Osteocyte (in vitro differentiated cells): ENCODE results near the gene RFX7. TPM values are rescaled to one million over a fixed set of nuclear protein-coding genes. Genes with fewer than 3 reads are reported as not detected.

Source experiments
- DNase-seq: peaks from one replicate; pipeline ENCODE4 v3.0.0; 2021; ENCODE audit warnings: mixed read lengths; ENCODE audit not compliant: unreplicated experiment; ENCODE audit errors: extremely low spot score
- H3K27ac Mint-ChIP-seq: one replicate; pipeline ENCODE4 v1.8.0; 2021; ENCODE audit warnings: mild to moderate bottlenecking, mixed read lengths; ENCODE audit not compliant: unreplicated experiment
- H3K27me3 Mint-ChIP-seq: one replicate; pipeline ENCODE4 v1.8.0; 2021; ENCODE audit warnings: mixed read lengths; ENCODE audit not compliant: unreplicated experiment
- H3K36me3 Mint-ChIP-seq: one replicate; pipeline ENCODE4 v1.8.0; 2021; ENCODE audit warnings: mixed read lengths; ENCODE audit not compliant: unreplicated experiment
- H3K4me1 Mint-ChIP-seq: one replicate; pipeline ENCODE4 v1.8.0; 2021; ENCODE audit warnings: mixed read lengths; ENCODE audit not compliant: unreplicated experiment
- H3K4me3 Mint-ChIP-seq: one replicate; pipeline ENCODE4 v1.8.0; 2021; ENCODE audit warnings: mild to moderate bottlenecking, moderate library complexity, mixed read lengths; ENCODE audit not compliant: unreplicated experiment
- H3K9me3 Mint-ChIP-seq: one replicate; pipeline ENCODE4 v1.8.0; 2021; ENCODE audit warnings: mixed read lengths; ENCODE audit not compliant: unreplicated experiment
- total RNA-seq: library from RNA; stranded (reverse); gene quantifications from 2 replicates; pipeline ENCODE4 v1.2.1, GENCODE V29; 2021
- TF ChIP-seq, protein P1 (sequence below): fragments of 200-600 bp; sonication (generic); IDR thresholded peaks from 2 replicates; pipeline ENCODE4 v1.5.0; 2021; ENCODE audit warnings: antibody characterized with exemption, mild to moderate bottlenecking, moderate library complexity

Gene RFX7
- total RNA-seq, 1 donor from 2014 or later: 20.2 TPM

DNA sequence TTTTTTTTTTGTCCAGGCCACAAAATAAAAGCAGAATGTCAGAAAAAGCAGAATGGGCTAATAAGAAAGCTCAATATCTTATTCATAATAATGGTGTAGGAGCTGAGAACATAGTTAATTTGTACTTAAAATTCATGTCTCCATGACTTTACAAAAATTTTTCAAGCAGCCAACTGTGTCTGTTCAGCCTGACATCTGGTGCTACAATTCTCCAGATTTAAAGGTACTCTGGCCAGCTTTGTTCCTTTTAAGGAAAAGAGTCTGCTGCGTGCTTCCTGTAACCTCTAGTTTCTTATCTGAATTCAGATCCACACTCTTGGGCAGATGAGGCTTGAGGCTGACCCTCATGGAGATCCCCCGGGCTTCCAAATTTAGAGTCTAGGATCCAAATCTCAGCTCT, 8.7 kb upstream of the RFX7 start:
- Mint-ChIP-seq H3K36me3 (no peaks in the 10 kb centered on the region), H3K9me3 (no peaks in the 10 kb centered on the region), H3K27ac (no peak overlapping the region), H3K4me1 (peaks cover 5% of the 10 kb centered on the region), H3K27me3 (peaks cover 53% of the 10 kb centered on the region), H3K4me3 (no peak overlapping the region)
- TF ChIP-seq, protein P1, sequence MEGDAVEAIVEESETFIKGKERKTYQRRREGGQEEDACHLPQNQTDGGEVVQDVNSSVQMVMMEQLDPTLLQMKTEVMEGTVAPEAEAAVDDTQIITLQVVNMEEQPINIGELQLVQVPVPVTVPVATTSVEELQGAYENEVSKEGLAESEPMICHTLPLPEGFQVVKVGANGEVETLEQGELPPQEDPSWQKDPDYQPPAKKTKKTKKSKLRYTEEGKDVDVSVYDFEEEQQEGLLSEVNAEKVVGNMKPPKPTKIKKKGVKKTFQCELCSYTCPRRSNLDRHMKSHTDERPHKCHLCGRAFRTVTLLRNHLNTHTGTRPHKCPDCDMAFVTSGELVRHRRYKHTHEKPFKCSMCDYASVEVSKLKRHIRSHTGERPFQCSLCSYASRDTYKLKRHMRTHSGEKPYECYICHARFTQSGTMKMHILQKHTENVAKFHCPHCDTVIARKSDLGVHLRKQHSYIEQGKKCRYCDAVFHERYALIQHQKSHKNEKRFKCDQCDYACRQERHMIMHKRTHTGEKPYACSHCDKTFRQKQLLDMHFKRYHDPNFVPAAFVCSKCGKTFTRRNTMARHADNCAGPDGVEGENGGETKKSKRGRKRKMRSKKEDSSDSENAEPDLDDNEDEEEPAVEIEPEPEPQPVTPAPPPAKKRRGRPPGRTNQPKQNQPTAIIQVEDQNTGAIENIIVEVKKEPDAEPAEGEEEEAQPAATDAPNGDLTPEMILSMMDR: no peak
- DNase-seq: no peak

DNA sequence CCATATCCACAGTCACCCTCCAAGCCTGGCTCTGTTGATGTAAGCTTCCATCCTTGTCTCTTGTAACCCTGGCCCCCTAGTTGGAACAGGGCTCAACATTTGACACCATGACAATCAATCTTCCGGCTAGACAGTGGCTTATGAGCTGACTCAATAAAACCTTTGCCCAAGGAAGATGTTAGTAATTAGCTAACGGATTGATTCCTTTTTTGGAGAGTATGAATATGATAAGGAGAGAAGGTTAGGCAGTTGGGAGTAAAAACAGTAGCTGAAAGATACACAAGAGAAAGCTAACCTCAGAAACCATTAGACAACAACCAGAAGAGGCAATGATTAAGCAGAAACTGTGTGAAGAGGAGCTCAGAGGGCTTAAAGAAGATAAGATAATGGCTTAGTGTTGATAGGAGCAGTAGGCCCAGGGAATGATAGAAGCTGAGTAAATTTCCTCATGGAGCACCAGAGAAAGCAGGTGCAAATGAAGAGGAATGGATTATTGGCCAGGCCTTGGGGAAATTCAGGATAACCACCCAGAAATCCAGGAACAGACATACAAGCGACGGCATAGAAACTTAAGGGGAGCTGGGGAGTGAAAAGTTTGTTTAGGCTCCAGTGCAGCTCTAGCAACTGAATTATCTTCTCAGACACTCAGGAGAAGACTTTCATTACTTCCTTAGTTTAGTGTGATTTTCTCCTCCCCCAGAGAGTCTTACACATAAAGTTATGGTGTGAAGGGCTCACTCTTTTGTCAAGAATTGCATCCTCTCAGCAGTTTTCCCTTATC, 7.8 kb upstream of the RFX7 start:
- Mint-ChIP-seq H3K9me3 (no peaks in the 10 kb centered on the region), H3K4me1 (peaks cover 5% of the 10 kb centered on the region), H3K4me3 (no peak overlapping the region), H3K27ac (no peak overlapping the region), H3K36me3 (no peaks in the 10 kb centered on the region), H3K27me3 (peaks cover 45% of the 10 kb centered on the region)
- TF ChIP-seq, protein P1: no peak
- DNase-seq: no peak

DNA sequence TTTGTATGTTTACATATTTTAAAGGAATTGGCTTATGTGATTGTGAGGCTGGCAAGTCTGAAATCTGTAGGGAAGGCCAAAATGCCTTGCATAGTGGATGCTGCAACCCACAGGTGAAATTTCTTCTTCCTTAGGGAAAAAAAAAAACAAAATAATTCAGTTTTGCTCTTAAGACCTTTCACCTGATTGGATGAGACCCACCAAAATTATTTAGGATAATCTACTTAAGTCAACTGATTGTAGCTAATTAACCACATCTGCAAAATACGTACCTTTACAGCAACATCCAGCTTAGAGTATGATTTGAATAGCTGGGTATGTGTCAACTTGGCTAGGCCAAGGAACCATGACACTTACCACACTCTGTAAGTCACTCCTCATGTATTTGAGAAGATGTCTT, 6.9 kb upstream of the RFX7 start:
- no peak for DNase-seq
- H3K4me1 Mint-ChIP-seq: peaks cover 10% of the 10 kb centered on the region
- H3K36me3 Mint-ChIP-seq: no peaks in the 10 kb centered on the region
- TF ChIP-seq, protein P1: no peak
- no peak overlapping the region for H3K27ac Mint-ChIP-seq
- no peaks in the 10 kb centered on the region for H3K9me3 Mint-ChIP-seq
- peaks cover 39% of the 10 kb centered on the region for H3K27me3 Mint-ChIP-seq
- no peak overlapping the region for H3K4me3 Mint-ChIP-seq

DNA sequence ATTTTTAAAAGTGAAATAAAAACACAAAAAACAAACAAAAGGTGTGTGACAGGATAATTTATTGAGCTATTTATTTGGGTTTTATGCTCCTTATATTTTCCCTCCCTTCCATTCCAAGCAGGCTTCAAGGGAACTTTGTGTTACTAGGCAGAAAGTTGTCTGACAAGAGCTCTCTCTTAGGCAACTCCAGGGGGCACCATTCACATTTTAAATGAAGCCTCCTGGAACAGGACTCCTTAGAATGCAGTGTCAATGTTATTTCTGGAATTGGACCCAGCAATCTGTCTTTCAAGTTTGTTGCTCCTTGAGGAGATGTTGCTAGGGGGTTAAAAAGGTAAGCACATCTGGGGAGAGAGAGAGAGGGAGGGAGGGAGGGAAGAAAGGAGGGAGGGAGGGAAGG, 5.4 kb upstream of the RFX7 start:
- H3K4me3 Mint-ChIP-seq: no peak overlapping the region
- H3K9me3 Mint-ChIP-seq: no peaks in the 10 kb centered on the region
- peaks cover 26% of the 10 kb centered on the region for H3K27me3 Mint-ChIP-seq
- peaks cover 19% of the 10 kb centered on the region for H3K4me1 Mint-ChIP-seq
- TF ChIP-seq, protein P1: peak; percentile 38
- H3K27ac Mint-ChIP-seq: no peak overlapping the region
- no peaks in the 10 kb centered on the region for H3K36me3 Mint-ChIP-seq
- no peak for DNase-seq

DNA sequence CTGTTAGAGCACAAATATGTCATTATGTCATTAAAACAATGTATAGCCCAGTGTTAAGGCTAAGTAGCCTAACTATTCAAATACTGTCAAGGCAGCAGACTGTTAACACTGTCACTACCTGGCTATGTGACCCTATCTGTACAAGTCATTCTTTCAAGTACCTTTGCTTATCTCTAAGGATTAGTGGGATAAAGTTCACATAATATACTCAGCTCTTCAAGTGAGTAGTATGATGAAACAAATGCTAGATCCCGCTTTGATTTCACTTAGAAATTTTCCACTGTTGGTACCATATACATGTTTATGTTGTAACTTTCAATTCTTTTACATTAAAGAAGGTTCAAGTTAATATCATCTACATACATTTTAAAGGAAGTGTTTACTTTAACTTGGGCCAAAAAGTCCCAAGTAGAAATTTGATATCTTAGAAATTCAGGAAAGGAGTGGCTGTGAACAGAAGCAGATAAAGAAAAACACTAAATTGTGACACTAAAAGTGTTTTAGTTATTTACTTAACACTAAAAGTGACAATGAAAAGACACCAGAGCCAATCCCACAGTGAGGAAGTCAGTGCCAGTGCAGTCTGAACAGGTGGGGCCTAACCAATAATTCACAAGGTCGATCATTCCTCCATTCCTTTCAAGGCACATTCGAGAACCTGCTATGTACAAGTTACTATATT, 4.8 kb upstream of the RFX7 start:
- no peaks in the 10 kb centered on the region for H3K36me3 Mint-ChIP-seq
- DNase-seq: no peak
- no peak overlapping the region for H3K27ac Mint-ChIP-seq
- H3K4me1 Mint-ChIP-seq: peaks cover 19% of the 10 kb centered on the region
- no peak overlapping the region for H3K4me3 Mint-ChIP-seq
- TF ChIP-seq, protein P1: no peak
- peaks cover 20% of the 10 kb centered on the region for H3K27me3 Mint-ChIP-seq
- no peaks in the 10 kb centered on the region for H3K9me3 Mint-ChIP-seq
